IMR-90 (cell line): Measurements from ENCODE around the gene MAGEB16. TPM values are rescaled to one million over a fixed set of nuclear protein-coding genes. Genes with fewer than 3 reads are reported as not detected.

Source experiments
- ATAC-seq: fragments of 200-7000 bp; cut with Tn5 transposase; 2 replicates; pipeline ENCODE4 v1.9.1; 2020; ENCODE audit warnings: low read depth, mild to moderate bottlenecking, moderate library complexity
- BruUV-seq: library from RNA; stranded (reverse); fragments of 400-500 nt; replicated peaks from 2 replicates; lab custom pipeline; 2021; lab: Mats Ljungman, UMichigan
- CTCF ChIA-PET: fragments of 300-600 bp; formaldehyde crosslinking; extraction: SDS; loops from one replicate; lab custom pipeline; 2021; ENCODE audit warnings: antibody characterized with exemption; lab: Yijun Ruan, JAX
- POLR2A ChIA-PET: fragments of 300-600 bp; sonication (Branson Sonifier 250); formaldehyde crosslinking; loops from one replicate; lab custom pipeline; 2022; ENCODE audit warnings: antibody characterized with exemption; ENCODE audit not compliant: unreplicated experiment; lab: Charles Lee
- DNase-seq: peaks from one replicate; pipeline ENCODE4 v3.0.0; 2013
- H2AFZ ChIP-seq: replicated peaks from 2 replicates; pipeline ENCODE3; 2013; ENCODE audit warnings: low read length, mild to moderate bottlenecking; ENCODE audit not compliant: poor library complexity
- H2AK5ac ChIP-seq: 2 replicates; pipeline ENCODE4 v1.6.1; 2013; ENCODE audit warnings: low read depth, low read length, inconsistent platforms
- H2AK9ac ChIP-seq: replicated peaks from 2 replicates; pipeline ENCODE3; 2013; ENCODE audit warnings: mild to moderate bottlenecking, low read depth, low read length, moderate library complexity; ENCODE audit not compliant: poor library complexity
- H2BK120ac ChIP-seq: 2 replicates; pipeline ENCODE4 v1.6.1; 2013; ENCODE audit warnings: low read depth, low read length, inconsistent platforms
- H2BK15ac ChIP-seq: 3 replicates; pipeline ENCODE4 v1.6.1; 2013; ENCODE audit warnings: low read depth, low read length, inconsistent platforms
- H2BK20ac ChIP-seq: 2 replicates; pipeline ENCODE4 v1.6.1; 2013; ENCODE audit warnings: low read depth, mild to moderate bottlenecking, inconsistent platforms, low read length, moderate library complexity
- H2BK5ac ChIP-seq: 2 replicates; pipeline ENCODE4 v1.6.1; 2013; ENCODE audit warnings: mild to moderate bottlenecking, low read depth, low read length, inconsistent platforms; ENCODE audit not compliant: poor library complexity, severe bottlenecking
- H3K14ac ChIP-seq: replicated peaks from 2 replicates; pipeline ENCODE4 v1.6.1; 2013; ENCODE audit warnings: low read depth, low read length, inconsistent platforms
- H3K18ac ChIP-seq: 2 replicates; pipeline ENCODE4 v1.6.1; 2013; ENCODE audit warnings: low read depth, low read length, control low read depth
- H3K23ac ChIP-seq: 2 replicates; pipeline ENCODE4 v1.6.1; 2013; ENCODE audit warnings: low read depth, low read length, inconsistent platforms
- H3K27ac ChIP-seq: 2 replicates; pipeline ENCODE4 v1.5.1; 2013; ENCODE audit warnings: mild to moderate bottlenecking, control low read depth, low read length; ENCODE audit not compliant: insufficient read depth
- H3K27me3 ChIP-seq: 2 replicates; pipeline ENCODE4 v1.6.1; 2013; ENCODE audit warnings: low read length; ENCODE audit not compliant: control insufficient read depth, insufficient read depth
- H3K36me3 ChIP-seq: 2 replicates; pipeline ENCODE4 v1.6.1; 2013; ENCODE audit warnings: low read length, mixed read lengths; ENCODE audit not compliant: control insufficient read depth, insufficient read depth
- H3K4ac ChIP-seq: 2 replicates; pipeline ENCODE4 v1.6.1; 2013; ENCODE audit warnings: low read depth, low read length, inconsistent platforms
- H3K4me1 ChIP-seq: 2 replicates; pipeline ENCODE4 v1.6.1; 2013; ENCODE audit warnings: low read length, mixed read lengths; ENCODE audit not compliant: control insufficient read depth, insufficient read depth
- H3K4me2 ChIP-seq: 2 replicates; pipeline ENCODE4 v1.6.1; 2013; ENCODE audit warnings: low read depth, mild to moderate bottlenecking, control low read depth, low read length, moderate library complexity
- H3K4me3 ChIP-seq: 2 replicates; pipeline ENCODE4 v1.5.1; 2013; ENCODE audit warnings: low read depth, mild to moderate bottlenecking, control low read depth, low read length, moderate library complexity; ENCODE audit not compliant: insufficient read depth
- H3K56ac ChIP-seq: 2 replicates; pipeline ENCODE4 v1.6.1; 2013; ENCODE audit warnings: low read length, inconsistent platforms; ENCODE audit not compliant: insufficient read depth; ENCODE audit errors: extremely low read depth
- H3K79me1 ChIP-seq, 2 experiments: 2 replicates each; pipeline ENCODE4 v1.6.1; 2013; ENCODE audit warnings: low read length in 2 of 2, inconsistent platforms in 1 of 2, low read depth in 1 of 2
- H3K9ac ChIP-seq: 2 replicates; pipeline ENCODE4 v1.6.1; 2013; ENCODE audit warnings: low read depth, low read length, control low read depth
- H3K9me1 ChIP-seq: 2 replicates; pipeline ENCODE4 v1.6.1; 2013; ENCODE audit warnings: low read length, inconsistent platforms; ENCODE audit not compliant: insufficient read depth
- H3K9me3 ChIP-seq: 2 replicates; pipeline ENCODE4 v1.6.1; 2013; ENCODE audit warnings: low read length; ENCODE audit not compliant: control insufficient read depth, insufficient read depth
- H4K20me1 ChIP-seq: 2 replicates; pipeline ENCODE4 v1.6.1; 2013; ENCODE audit warnings: low read length, inconsistent platforms; ENCODE audit not compliant: insufficient read depth
- H4K5ac ChIP-seq: 2 replicates; pipeline ENCODE4 v1.6.1; 2013; ENCODE audit warnings: mild to moderate bottlenecking, low read depth, low read length, control low read depth
- H4K8ac ChIP-seq, 2 experiments: 2 replicates each; pipeline ENCODE4 v1.6.1; 2013; ENCODE audit warnings: low read depth in 2 of 2, low read length in 2 of 2, control low read depth in 1 of 2, inconsistent platforms in 1 of 2
- H4K91ac ChIP-seq: 2 replicates; pipeline ENCODE4 v1.6.1; 2013; ENCODE audit warnings: low read depth, low read length, inconsistent platforms; ENCODE audit not compliant: insufficient read depth
- MAZ ChIP-seq: IDR thresholded peaks from 2 replicates; pipeline ENCODE4 v1.6.1; 2012; ENCODE audit warnings: low read depth, mild to moderate bottlenecking, low read length, improper control_type of control experiment, moderate library complexity, borderline replicate concordance
- MXI1 ChIP-seq: IDR thresholded peaks from 2 replicates; pipeline ENCODE4 v1.6.1; 2012; ENCODE audit warnings: low read depth, mild to moderate bottlenecking, low read length, moderate library complexity, borderline replicate concordance
- WGBS, 2 experiments: methylation state at CpG; one replicate each; pipeline versions ENCODE4 v1.1.5 to v1.1.7; 2013; ENCODE audit warnings: missing lambda C conversion rate in 2 of 2; ENCODE audit not compliant: insufficient read length in 1 of 2; ENCODE audit errors: extremely low coverage in 2 of 2; 5-methylcytosine and 5-hydroxymethylcytosine counted together
- dilution Hi-C: fragments of 300-500 bp; cut with HindIII; formaldehyde crosslinking; loops from one replicate; pipeline ENCODE4 v1.14.3; 2018; ENCODE audit warnings: low sequenced_read_pairs; ENCODE audit not compliant: unreplicated experiment
- in situ Hi-C: fragments of 300-500 bp; cut with MboI; formaldehyde crosslinking; loops from 3 replicates; pipeline ENCODE4 v1.14.3; 2019; ENCODE audit warnings: low sequenced_read_pairs, inconsistent platforms, mixed read lengths
- intact Hi-C: fragments of 100-400 bp; cut with micrococcal nuclease; formaldehyde crosslinking; loops from 2 replicates; pipeline ENCODE4 v1.10.0; 2022
- polyA plus RNA-seq, 3 experiments: library from polyadenylated mRNA; depleted of rRNA; stranded (reverse); fragments of >200 nt; gene quantifications; 2 replicates each; pipeline ENCODE4 v1.2.3, GENCODE V29; 2012; ENCODE audit warnings: low replicate concordance in 1 of 3
- total RNA-seq: library from RNA; depleted of rRNA; stranded (reverse); fragments of >200 nt; gene quantifications from 2 replicates; pipeline ENCODE4 v1.2.3, GENCODE V29; 2012

MAGEB16 gene
- total and polyA plus RNA-seq, 2 of the 4 experiments (the other 2 are of a cell fraction): not detected

- DNase-seq: no peak
- no peak for TF ChIP-seq MXI1
- no peak for TF ChIP-seq MAZ
- Histone ChIP-seq H4K91ac (no peak overlapping the region), H3K27ac (no peak overlapping the region), H3K27me3 (no peaks in the 10 kb centered on the region), H3K56ac (no peak overlapping the region), H3K9ac (no peak overlapping the region), H4K20me1 (no peaks in the 10 kb centered on the region), H3K4me2 (no peak overlapping the region), H3K79me1 (no peaks in the 10 kb centered on the region), H2AFZ (no peak overlapping the region), H3K23ac (no peak overlapping the region), H2AK9ac (no peak overlapping the region), H4K8ac (no peak overlapping the region), H3K4me3 (no peak overlapping the region), H3K14ac (no peak overlapping the region), H3K9me1 (no peaks in the 10 kb centered on the region), H2BK15ac (no peak overlapping the region), H4K5ac (no peak overlapping the region), H2BK20ac (no peak overlapping the region), H3K4me1 (no peaks in the 10 kb centered on the region), H3K4ac (no peak overlapping the region), H2BK5ac (no peak overlapping the region), H3K9me3 (no peaks in the 10 kb centered on the region), H3K36me3 (no peaks in the 10 kb centered on the region), H2BK120ac (no peak overlapping the region), H3K18ac (no peak overlapping the region), H2AK5ac (no peak overlapping the region)
- CTCF ChIA-PET: no interaction called here
- ATAC-seq: no peak
- in situ Hi-C loops: no loop called here
- intact Hi-C loops: no loop called here
- no CpG with 5 or more reads among the region's 1 CpG for WGBS, 2 experiments
- POLR2A ChIA-PET: no interaction called here
- no TSS peak for BruUV-seq
- dilution Hi-C loops: no loop called here
These were observed 28.4 kb downstream of the MAGEB16 start for GRCh38 chrX:35826503-35826902.
